HG02852 (cell line): Measurements from ENCODE around the gene PHTF1.
"Not testable (repeated sequence)": the region's sequence is repeated elsewhere in the genome, so short reads cannot be mapped to it uniquely, and the experiment has no call there.

Experiments
- ATAC-seq: cut with Tn5 transposase; IDR thresholded peaks from one replicate; pipeline ENCODE4 v1.9.1; 2021; ENCODE audit warnings: mild to moderate bottlenecking, moderate library complexity; ENCODE audit not compliant: unreplicated experiment

The PHTF1 gene

DNA sequence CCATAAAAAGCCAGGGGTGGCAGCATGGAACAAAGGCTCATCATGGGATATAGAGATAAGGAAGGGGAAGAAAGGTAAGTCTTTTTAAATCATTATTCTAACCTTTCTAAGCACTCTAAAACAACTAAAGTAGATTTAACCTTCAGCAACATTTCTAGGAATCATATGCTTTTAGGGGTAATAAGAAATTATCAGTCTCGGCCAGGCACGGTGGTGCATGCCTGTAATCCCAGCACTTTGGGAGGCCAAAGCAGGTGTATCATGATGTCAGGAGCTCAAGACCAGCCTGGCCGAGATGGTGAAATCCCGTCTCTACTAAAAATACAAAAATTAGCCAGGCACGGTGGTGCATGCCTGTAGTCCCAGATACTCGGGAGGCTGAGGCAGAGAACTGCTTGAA is 20.3 kb upstream of the PHTF1 start:
- no peak for ATAC-seq

DNA sequence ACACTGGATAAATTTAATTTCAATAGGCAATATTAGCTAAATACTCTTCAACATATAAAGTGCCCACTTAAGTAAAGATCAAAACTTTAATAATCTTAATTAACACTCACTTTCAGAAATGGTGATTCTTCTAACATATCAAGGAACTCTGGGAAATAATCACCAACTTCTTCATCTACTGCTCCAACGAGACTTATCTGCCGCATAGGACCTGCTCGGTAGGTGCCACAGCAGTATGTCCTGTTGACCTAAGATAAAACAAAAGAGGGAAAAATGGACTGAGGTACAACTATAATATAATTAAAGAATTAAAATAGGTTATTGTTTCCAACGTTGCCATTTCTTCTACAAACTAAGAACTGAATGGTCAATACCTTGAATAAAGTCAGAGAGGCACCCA is 18.3 kb upstream of the PHTF1 start:
- no peak for ATAC-seq

DNA sequence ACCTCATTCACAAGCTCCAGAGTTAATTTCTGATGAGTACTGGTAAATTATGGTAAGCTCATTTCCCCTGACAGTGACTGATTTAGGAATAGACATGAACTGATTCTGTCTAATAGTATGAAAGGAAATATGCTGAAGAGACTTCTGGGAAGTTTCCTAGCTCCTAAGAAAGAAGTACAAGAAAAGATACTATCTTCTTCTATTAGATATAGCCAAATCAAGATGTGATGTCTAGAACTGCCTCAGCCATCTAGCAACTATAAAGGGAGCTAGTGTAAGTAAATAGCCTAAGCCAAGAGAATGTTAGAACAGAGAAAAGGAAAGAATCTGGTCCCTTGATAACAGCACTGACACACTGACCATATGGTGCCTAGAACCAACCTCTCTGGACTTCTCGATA is 10.7 kb upstream of the PHTF1 start:
- no peak for ATAC-seq

DNA sequence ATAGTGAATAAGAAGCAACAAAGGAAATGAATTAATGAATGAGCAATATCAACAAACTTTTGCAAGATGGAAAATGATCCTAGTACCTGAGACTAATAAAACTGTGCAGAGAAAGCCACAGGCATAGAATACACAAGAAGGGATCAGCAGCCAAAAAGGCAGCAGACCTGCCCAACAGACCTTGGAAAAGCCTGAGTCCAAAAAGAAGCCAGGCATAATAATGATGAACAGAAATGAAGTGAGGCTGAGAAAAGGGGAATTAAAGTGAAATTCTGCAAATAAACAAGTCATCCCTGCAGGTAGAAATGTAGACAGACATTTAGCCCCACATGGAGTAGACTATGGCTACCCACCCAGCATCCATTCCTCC is 10.3 kb upstream of the PHTF1 start:
- no peak for ATAC-seq

DNA sequence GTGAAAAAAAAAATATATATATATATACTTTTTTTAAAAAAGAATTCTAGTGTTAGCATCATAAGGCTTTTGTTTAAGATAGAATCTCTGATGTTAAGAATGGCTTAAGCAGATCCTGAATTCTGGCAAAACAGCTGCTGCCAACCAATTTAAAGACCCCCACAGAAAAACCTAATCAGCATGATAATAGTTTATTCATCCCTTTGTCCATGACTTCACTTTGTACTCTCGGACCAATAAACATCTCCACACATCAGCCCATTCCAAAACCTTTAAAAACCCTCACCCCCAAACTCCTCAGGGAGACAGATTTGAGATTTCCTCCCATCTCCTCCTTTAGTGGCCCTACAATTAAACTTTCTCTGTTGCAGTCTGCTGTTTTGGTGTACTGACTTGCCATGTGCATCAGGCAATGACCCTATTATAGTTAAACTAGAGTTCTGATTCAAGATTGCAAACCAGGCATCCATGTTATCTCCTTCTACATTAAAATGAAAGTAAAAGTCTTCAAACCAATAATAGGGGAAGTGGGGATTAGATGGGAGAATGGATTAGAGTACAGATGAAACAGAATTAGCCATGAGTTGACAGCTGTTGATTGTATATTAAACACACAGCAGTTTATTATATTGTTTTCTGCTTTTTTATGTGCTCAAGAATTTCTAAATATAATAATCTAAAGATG is 9.8 kb upstream of the PHTF1 start:
- ATAC-seq, result no peak

DNA sequence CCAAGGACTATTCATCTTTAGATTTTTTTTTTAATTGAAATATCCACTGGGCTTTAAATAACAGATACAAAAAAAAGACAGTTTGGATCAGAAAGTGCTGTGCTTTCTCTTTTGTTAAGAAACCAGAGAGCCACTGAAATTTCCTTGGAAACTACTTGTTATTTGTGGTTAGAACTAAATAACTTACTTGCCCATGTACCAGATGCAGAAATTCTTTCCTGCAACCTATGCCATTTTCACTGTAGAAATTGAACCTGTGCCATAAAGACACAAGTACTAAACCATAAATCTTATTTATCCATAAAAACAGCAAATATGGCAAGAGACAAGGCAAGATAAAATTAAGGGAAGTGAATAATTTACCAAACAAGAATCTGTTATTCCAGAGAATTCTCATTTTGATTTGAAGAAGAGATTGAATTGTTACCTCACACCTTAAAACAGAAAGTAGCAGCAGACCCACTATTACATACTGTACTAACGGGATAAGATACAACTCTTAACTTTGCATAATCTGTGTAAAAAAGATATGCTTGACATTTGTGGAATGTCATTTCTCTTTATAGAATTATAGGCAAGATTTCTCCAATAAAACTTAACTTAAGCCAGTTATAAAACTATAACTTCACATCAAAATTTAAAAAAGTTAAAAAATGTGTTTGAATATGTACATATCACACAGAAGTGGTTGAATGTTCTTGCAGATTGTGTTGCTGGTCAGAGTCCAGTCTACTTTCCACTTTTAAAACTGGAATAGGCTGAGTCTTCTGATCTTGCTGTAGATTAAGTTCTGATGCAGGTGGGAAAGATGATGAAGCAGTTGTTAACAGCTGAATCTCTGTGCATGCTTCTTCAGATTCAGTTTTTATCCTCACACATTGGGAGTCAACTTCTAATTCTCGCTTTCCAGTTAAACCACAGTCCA is 6.3 kb upstream of the PHTF1 start:
- no peak for ATAC-seq

DNA sequence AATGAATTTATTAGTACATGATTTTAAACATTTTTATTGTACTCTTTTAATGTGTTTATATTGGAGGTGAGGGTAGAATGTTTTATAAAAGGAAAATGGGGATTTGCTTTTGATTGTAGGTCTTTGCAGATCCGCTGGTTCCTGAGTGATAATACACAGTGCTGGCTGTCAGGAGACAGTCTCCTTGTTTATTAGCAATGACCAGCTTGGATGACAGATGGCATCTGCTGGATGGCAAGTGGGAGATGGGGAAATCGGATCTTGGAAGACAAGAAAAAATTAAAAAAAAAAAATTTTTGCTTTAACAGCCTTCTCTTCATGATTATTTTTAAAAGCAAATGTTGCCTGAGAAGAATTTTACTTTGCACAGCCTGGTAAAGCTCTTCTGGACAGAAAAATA is 4.4 kb upstream of the PHTF1 start:
- ATAC-seq, result no peak

DNA sequence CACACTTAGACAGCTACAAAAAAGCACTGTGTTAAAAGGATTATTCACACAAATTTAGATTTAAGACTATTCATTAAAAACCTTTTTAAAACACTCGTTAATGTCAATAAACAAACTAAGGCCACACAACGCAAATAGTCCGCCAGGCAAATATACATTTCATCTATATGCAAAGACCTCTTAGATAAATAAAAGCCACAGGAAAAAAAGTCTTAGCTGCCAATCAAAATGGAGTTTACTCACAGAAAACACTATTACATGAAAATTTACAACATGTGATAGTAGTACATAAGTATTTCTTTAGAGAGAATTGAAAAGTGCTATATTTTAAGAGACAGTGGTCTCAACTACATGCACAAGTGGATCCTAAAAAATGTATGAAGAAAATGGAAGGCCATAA is 2.7 kb upstream of the PHTF1 start:
- no peak for ATAC-seq

DNA sequence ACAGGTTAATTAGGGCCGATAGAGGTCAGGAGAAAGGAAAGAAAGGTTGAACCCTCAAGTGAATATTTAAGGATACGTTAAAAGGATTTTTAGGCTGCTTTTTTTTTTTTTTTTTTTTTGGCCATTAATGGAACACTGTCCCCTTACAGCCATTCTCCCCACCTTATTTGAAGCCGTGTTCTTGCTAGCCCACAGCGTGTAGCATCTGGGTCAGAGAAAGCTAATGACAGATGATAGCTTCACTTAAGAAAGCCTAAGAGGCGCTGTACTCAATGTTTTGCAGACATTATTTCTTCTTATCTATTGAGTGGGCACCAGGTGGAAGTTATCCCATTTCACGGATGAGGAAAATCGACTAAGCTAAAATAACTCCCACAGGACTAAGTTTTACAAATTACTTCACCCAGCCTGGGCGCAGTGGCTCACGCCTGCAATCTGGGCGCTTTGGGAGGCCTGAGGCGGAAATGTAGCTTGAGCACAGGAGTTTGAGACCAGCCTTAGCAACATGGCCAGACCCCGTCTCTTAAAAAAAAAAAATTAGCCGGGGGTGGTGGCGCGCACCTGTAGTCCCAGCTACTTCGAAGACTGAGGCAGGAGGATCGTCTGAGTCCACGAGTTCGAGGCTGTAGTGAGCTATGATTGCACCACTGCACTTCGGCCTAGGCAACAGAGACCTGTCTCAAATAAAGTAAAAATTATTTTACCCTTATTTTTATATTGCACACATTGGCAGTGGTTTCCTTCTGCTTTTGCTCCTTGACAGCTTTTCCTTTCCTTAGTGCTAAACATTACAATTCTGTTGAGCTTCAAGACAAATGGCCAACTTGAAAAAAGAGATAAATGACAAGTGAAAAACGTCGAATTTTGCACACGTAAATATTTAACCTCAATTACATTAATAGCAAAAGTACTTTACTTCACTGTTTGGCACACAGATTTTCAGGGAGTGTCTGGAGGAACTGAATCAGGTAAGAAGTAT is 1.1 kb upstream of the PHTF1 start:
- ATAC-seq, result no peak

DNA sequence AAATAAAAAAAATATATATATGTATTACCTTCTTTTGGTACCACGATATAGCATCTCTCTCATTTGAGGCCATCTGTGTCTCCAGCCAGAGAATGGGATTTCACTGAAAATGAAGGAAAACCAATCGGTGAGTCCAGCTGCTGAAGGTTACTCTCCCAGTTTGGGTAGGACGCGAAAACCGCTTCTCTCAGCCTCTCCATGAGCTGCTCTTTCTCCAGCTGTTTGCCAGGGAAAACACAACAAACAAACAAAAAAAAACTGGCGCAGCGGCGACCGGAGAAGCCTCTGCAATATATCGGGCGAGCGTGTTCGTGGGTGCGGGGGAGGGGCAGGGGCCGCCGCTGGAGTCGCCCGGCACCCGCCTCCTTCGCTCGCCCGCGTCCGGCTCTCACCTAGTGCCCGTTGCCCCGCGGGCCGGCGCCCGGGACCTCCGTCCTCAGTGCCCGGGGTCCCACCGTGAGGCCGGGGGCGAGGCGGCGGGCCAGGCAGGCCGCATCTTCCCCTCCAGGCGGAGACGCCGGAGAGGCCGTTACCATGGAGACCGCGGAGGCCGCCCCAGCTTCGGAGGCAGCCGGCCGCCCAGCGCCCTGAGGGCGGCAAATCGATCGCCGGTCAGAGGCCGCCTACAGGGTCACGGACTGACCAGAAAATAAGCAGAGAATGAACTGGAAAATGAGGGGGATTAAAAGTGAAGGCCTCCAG is 504 bp downstream of the PHTF1 start:
- peak; percentile 56 for ATAC-seq

DNA sequence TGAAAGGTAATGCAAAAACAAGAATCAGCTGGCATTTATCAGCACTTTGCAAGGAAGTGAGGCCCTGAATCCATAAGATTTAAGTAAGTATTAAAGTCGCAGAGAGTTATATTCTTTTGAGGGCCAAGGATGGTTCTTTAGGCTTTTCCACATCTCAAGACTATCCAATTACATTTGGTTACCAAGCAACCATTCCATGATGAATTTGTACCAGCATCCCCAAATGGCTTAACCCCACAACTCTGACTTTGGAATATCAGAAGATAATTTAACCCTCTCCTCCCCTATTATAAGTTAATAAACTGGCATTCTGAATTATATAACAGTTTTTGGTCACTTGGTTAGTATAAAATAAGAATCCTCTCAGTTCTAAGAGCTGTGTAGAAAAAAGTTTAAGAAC is 2.8 kb downstream of the PHTF1 start:
- no peak for ATAC-seq

DNA sequence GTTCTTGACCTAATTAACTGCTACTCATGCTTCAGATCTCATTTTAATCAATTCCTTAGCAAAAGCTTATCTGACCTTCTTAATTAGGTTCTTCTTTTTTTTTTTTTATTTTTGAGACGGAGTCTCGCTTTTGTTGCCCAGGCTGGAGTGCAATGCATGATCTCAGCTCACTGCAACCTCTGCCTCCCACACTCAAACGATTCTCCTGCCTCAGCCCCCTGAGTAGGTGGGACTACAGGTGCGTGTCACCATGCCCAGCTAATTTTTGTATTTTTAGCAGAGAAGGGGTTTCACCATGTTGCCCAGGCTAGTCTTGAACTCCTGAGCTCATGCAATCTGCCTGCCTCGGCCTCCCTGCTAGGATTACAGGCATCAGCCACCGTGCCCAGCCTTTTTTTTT is 6.0 kb downstream of the PHTF1 start:
- ATAC-seq, result not testable (repeated sequence)

DNA sequence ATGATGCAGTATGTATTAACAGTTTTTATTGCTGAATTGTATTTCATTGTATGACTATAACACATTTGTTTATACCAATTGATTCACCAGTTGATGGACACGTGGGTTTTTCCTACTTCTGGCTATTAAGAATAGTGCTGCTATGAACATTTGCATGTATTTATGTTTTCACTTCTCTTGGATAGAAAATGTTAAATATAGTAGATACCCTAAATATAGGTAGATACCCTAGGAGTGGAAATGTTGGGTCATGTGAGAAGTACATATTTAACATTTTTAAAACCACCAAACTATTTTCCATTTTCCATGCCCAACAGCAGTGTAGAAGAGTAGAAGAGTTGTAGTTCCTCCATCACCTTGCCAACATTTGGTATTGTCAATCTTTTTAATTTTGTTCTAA is 7.8 kb downstream of the PHTF1 start:
- no peak for ATAC-seq

DNA sequence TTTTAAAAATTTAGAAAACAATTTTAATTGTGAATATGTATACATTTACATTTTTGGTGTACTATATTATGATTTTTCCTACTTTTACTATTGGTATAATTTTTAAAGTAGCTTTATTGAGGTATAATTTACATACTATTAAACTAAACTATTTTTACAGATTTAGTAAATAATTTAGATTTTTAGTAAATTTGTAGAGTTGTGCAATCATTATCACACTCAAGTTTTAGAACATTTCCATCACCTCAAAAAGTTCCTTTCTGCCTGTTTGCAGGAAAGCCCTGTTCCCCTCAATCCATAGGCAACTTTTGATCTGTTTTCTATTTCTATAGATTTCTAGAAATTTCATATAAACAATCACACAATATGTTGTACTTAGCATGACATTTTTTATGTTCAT is 8.2 kb downstream of the PHTF1 start:
- no peak for ATAC-seq

DNA sequence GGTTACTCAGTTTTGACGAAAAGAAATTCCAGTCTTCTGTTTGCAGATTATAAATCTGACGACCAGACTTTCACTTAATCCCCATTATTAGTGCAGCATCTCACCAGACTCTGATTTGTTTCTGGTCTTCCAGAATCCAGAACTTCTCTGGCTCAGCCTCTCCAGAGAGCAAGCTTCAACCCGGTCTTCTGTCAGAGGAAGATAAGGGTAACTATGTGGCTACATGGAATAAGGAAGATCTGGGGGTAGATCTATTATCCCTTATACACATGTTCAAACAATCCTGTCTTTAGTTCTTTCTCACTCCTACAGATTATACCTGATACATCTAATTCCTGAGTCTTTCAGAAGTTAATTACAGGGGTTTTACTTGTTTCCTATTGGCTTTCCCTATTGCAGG is 9.9 kb downstream of the PHTF1 start:
- ATAC-seq, result no peak

DNA sequence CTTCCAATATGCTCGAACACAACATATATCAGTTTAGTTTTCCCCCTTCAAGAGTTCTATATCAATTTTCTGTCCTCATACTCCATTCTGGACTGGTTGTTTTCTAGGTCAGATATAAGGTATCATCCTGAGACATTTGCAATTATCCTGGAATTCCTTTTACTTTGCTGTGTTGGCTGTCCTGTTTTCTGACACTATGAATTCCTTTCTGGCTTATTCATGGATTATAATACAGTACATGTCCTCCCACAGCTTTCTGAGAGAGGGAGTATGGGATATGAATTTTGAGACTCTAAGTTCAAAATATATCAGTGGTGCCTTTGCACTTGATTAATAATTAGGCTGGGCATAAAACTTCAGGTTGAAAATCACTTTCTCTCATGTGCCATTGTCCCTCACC is 11.9 kb downstream of the PHTF1 start:
- ATAC-seq, result no peak

DNA sequence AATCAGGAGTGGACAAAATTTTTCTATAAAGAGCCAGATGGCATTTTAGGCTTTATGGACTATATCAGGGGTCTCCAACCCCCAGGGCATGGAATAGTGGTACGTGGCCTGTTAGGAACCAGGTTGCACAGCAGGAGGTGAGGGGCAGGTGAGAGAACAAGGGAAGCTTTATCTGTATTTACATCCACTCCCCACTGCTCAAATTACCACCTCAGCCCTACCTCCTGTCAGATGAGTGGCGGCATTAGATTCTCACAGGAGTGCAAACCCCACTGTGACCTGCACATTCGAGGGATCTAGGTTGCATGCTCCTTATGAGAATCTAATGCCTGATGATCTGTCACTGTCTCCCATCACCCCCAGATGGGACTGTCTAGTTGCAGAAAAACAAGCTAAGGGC is 13.9 kb downstream of the PHTF1 start:
- ATAC-seq, result no peak

DNA sequence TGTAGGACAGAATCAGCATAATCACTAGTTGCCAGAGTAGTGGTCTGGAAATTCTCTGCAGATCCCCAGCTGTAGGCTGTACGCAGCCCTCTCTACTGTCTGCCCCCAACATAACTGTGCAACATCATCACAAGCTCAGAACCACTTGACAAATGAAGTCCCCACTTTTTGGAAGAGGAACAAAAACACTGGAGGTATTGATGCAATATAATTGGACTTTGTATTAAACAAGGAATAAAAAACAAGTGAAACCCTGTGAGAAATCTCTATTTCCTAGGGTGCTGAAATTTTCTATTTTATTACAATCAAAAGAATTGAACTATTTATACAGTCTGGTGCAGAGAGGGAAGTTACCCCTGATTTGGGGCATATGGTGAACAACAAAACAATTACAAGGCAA is 15.2 kb downstream of the PHTF1 start:
- no peak for ATAC-seq

DNA sequence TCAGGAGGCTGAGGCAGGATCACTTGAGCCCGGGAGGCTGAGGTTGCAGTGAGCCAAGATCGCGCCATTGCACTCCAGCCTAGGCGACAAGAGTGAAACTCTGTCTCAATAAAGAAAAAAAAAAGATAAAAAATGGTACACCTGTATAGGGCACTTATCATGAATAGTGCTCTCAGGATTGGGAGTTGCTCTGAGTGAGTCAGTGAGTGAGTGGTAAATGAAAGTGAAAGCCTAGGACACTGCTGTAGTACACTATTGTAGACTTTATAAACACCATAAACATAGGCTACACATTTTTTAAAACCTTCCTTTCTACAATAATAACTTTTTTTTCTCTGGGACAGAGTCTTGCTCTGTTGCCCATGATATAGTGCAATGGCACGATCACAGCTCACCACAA is 16.8 kb downstream of the PHTF1 start:
- ATAC-seq, result no peak

DNA sequence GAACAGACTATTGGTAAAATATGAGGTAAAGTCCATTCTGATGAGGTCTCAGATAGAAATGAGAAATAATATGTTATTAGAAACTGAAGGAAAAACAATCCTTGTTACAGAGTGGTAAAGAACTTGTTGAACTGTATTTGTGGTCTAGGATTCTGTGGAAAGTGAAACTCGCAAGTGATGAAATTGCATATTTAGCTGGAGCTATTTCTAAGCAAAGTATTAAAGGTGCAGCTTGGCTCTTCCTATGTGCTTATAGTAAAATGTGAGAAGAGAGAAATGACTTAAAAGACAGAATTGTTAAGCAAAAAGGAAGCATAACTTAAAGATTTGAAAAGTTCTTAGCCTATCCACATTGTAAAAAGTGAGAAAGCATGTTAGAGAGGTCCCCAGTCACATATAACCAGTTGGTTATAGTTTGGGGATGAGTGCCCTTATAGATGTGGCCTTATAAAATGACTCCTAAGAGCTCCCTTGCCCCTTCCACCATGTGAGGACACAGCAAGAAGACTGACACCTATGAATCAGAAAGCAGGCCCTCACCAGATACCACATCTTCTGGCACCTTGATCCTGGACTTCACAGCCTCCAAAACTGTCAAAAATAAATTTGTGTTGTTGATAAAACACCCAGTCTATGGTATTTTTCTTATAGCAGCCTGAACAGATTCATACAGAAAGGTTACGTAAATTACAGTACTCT is 24.8 kb downstream of the PHTF1 start:
- no peak for ATAC-seq
